SK-N-MC (cell line): ENCODE measurements around the gene SMURF2.

Experiments used
- EZH2 ChIP-seq: fragments of 200-600 bp; sonication (generic); IDR thresholded peaks from one replicate; pipeline ENCODE4 v1.6.1; 2017; ENCODE audit warnings: antibody characterized with exemption
- FOXP2 ChIP-seq: optimal IDR thresholded peaks from 2 replicates; pipeline ENCODE3; 2011; ENCODE audit warnings: mild to moderate bottlenecking, moderate library complexity; ENCODE audit not compliant: insufficient read depth; ENCODE audit errors: extremely low read length, control extremely low read depth
- POLR2AphosphoS5 ChIP-seq: IDR thresholded peaks from 2 replicates; pipeline ENCODE4 v1.6.1; 2012; ENCODE audit warnings: mild to moderate bottlenecking, low read depth, low read length, borderline replicate concordance

GRCh38 chr17:64682261-64683181, 20.4 kb upstream of the SMURF2 start:
- TF ChIP-seq EZH2, result no peak
- no peak for TF ChIP-seq POLR2AphosphoS5
- no peak for TF ChIP-seq FOXP2
